ENCODE results near the gene MTA3. TPM values are rescaled to one million over a fixed set of nuclear protein-coding genes. Genes with fewer than 3 reads are reported as not detected.
A peak's percentile ranks its signal among the peaks of the same experiment; 100 is the strongest.

Gene MTA3
- total RNA-seq, 1 donor from 2014 or later = 34.3 TPM

- intact Hi-C loops (cut with DNase I) = no loop called here
- ATAC-seq = no peak
- DNase-seq = no peak
Observed at GRCh38 chr2:42787788-42788477, 219.5 kb downstream of the MTA3 start.

GRCh38 chr2:42788478-42788793, 220.0 kb downstream of the MTA3 start:
- Histone ChIP-seq H3K27me3 (no peaks in the 10 kb centered on the region), H3K4me1 (peaks cover 5% of the 10 kb centered on the region), H3K4me3 (no peak overlapping the region), H3K9me3 (no peaks in the 10 kb centered on the region), H3K36me3 (no peaks in the 10 kb centered on the region), H3K27ac (no peak overlapping the region)
- ATAC-seq = no peak
- intact Hi-C loops (cut with DNase I) = no loop called here
- no peak for DNase-seq
- no peak for TF ChIP-seq CTCF (IDR thresholded peaks at IDR 0.05)

More at GRCh38 chr2:42787788-42788477, 219.5 kb downstream of the MTA3 start:
- Histone ChIP-seq H3K27me3 (no peaks in the 10 kb centered on the region), H3K4me1 (peaks cover 5% of the 10 kb centered on the region), H3K4me3 (no peak overlapping the region), H3K9me3 (no peaks in the 10 kb centered on the region), H3K36me3 (no peaks in the 10 kb centered on the region), H3K27ac (no peak overlapping the region)
- TF ChIP-seq CTCF (IDR thresholded peaks at IDR 0.05) = no peak

- Histone ChIP-seq H3K27me3 (no peaks in the 10 kb centered on the region), H3K4me1 (peaks cover 5% of the 10 kb centered on the region), H3K27ac (no peak overlapping the region), H3K4me3 (no peak overlapping the region), H3K36me3 (no peaks in the 10 kb centered on the region), H3K9me3 (no peaks in the 10 kb centered on the region)
- ATAC-seq (no peak), DNase-seq (no peak)
- intact Hi-C loops (cut with DNase I) = no loop called here
- no peak for TF ChIP-seq CTCF (IDR thresholded peaks at IDR 0.05)
Observed at GRCh38 chr2:42788882-42789281, 220.4 kb downstream of the MTA3 start.

GRCh38 chr2:42789751-42790150, 221.3 kb downstream of the MTA3 start:
- DNase-seq = no peak
- H3K27ac ChIP-seq = no peak overlapping the region
- intact Hi-C loops (cut with DNase I) = no loop called here

GRCh38 chr2:42791606-42792005, 223.2 kb downstream of the MTA3 start:
- Histone ChIP-seq H3K9me3 (no peaks in the 10 kb centered on the region), H3K36me3 (no peaks in the 10 kb centered on the region), H3K4me3 (peak overlapping the region; percentile 63), H3K4me1 (peaks cover 8% of the 10 kb centered on the region), H3K27ac (peak overlapping the region; percentile 81), H3K27me3 (no peaks in the 10 kb centered on the region)
- DNase-seq = no peak
- TF ChIP-seq CTCF (IDR thresholded peaks at IDR 0.05) = no peak
- intact Hi-C loops (cut with DNase I) = no loop called here
- ATAC-seq = no peak

More at GRCh38 chr2:42789751-42790150, 221.3 kb downstream of the MTA3 start:
- H3K4me1 ChIP-seq = peaks cover 5% of the 10 kb centered on the region
- H3K36me3 ChIP-seq = no peaks in the 10 kb centered on the region
- no peak overlapping the region for H3K4me3 ChIP-seq
- ATAC-seq = no peak
- H3K27me3 ChIP-seq = no peaks in the 10 kb centered on the region
- no peak for TF ChIP-seq CTCF (IDR thresholded peaks at IDR 0.05)
- no peaks in the 10 kb centered on the region for H3K9me3 ChIP-seq

All from upper lobe of right lung (tissue), 1 donor.